ENCODE results near the gene CFAP46.
A peak's percentile ranks its signal among the peaks of the same experiment; 100 is the strongest.
"Not testable (repeated sequence)": the region's sequence is repeated elsewhere in the genome, so short reads cannot be mapped to it uniquely, and the experiment has no call there.

The CFAP46 gene

DNA sequence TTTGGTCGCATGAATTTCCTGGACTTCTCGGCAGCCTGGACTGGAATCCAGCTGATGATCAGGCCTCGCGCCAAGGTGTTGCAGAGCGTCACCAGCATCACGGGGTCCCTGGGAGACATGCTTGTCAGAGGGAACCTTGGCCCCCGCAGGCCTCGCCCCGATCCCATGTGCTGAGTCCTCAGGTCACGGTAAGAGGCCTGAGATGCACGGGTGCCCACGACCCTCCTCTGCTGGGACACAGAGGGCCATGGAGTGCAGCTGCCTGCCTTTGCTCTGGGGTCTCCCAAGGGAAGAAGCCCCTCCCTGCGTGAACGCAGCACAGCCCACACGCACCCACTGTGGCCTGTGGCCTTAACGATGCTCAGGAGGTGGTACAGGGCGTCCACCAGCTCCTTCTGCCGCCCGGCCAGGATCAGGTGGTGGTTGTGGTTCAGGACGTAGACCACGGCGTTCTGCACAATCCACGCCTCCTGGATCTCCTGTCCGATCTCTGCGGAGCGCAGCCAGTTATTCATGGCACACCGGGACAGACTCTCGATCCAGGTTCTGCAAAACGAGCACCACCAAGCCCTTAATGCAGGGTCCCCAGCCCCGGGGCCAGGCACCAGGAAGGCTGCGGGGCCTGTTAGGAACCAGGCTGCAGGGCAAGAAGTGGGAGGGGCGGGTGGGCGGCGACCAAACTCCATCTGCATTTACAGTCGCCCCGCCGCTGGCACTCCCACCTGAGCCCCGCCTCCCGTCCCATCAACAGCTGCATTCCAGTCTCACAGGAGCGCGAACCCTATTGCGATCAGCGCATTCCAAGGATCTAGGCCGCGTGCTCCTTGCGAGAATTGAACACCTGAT is 29.4 kb downstream of the CFAP46 start:
- no peak for DNase-seq

- no peak for DNase-seq
These were observed 30.1 kb downstream of the CFAP46 start for GRCh38 chr10:132912225-132912712.

GRCh38 chr10:132911786-132912097 is 30.6 kb downstream of the CFAP46 start:
- DNase-seq, result no peak

DNA sequence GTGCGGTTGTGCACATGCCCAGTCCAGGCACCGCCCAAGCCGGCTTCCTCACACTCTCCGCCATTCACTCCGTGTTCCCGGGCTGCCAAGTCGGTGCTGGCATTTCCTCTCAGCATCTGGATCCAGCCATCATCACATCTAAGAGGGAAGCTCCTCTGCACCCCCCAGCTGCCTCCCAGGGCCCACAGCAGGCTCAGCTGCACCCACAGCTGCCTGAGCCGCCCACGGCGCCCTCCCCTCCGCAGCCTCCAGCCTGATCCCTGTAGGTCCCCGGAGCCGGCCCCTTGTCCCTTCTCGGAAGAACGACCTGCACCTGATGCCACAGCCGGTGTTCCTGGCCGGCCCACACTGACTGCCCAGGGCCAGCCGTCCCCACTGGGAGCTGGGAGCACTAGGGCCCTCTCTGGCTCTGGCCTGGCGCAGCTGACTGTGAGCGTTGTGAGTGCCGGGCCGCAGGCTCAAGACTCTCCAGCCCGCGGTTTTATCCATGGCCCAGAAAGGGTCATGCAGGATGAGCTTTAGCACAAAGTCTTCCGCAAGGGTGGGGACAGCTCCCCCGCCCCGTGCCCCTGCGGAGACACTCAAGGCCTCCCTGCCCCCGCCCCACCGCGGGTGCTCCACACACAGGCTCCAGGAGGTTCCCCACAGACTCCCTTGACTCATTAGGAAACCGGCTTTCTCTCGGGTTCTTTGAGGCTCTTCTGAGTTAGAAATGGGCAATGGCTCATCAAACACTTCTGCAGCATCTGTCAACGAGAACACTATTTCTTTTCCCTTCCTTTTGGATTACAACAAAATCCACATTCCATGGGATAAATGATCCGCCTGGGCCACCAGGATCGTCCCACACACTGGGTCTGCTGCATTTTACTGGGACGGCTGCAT is 31.2 kb downstream of the CFAP46 start:
- peak; percentile 4 for DNase-seq

DNA sequence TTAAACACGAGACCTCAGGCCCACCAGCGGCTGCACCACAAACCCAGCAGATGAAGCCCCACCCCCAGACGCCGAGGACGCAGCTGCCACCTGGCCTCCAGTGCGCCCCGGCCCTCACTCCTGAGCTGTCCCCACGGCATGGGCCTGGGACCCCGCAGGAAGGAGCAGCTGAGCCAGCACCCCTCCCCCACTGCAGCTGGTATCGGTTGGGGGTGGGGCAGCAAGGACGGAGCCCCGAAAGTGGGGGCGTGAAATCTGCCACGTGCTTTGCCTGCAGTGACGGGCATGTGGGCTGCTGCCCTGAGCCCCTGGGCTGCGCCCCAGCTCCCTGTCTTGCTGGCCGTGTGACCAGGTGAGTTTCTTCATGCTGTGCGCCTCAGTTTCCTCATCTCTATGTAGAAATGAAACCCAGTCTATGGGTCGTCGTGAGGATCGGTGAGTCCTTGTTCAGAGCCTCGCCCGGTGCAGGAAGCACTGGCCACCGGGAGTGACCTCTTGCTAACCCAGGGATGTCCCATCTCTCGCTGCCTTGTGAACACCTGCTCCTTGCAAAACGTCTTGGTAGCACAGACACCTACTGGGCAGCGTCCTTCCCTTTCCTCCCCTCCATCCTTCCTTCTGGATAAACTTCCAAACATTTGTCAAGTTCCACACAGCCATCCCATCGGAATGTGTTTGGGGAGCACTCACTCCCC is 32.0 kb downstream of the CFAP46 start:
- DNase-seq, result no peak

GRCh38 chr10:132909491-132910071 is 32.8 kb downstream of the CFAP46 start:
- no peak for DNase-seq

DNA sequence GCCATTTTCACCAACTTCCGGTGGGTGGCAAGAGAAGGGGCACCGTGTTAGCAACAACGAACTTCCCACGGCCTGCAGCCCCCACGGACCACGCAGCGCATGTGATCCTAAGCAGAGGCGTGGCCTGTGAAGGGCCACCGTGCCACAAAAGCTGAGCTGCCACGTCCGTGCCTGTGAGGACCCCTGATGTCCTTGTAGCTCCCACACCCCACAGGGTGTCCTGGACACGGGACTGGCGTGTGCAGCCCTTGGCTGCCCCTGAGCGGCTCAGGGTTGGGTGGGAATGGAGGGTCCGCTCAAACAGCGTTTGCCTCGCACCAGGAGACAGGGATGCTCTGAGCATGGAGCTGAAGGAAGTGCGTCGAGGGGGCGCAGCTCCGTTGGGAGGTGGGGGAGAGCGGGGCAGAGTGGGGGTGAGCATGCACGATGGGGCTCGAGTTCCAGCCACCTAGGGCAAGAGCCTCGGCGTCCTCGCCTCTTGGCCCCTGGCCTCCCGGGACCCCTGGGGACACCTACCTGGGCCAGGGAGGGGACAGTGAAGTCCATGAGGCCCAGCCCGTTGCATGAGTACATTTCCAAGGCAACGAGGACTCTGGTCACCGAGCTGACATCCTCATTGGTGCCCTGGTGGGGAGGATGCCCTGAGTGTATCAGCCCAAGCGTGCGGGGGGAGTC is 33.6 kb downstream of the CFAP46 start:
- no peak for DNase-seq

- no peak for DNase-seq
These were observed 34.3 kb downstream of the CFAP46 start for GRCh38 chr10:132907821-132908620.

GRCh38 chr10:132906836-132907235 is 35.5 kb downstream of the CFAP46 start:
- no peak for DNase-seq

DNA sequence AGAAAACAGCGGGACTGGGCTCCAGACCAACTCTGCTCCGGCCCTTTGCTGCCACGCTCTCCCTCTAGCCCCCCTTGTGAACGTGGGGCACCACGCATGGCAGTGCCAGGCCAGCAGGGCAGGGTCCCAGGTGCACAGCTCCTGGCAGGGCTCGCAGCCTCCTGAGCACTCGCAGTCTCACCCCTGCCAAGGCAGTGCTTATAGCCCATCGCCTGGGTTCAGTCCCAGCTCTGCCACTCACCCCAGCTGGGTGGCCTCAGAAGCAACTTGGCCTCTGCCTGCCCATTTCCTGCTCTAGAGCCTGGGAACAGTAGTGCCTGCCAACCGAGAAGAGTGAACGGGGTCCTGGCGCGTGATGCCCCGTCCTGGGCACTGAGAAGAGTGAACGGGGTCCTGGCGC is 36.3 kb downstream of the CFAP46 start:
- DNase-seq, result no peak

DNA sequence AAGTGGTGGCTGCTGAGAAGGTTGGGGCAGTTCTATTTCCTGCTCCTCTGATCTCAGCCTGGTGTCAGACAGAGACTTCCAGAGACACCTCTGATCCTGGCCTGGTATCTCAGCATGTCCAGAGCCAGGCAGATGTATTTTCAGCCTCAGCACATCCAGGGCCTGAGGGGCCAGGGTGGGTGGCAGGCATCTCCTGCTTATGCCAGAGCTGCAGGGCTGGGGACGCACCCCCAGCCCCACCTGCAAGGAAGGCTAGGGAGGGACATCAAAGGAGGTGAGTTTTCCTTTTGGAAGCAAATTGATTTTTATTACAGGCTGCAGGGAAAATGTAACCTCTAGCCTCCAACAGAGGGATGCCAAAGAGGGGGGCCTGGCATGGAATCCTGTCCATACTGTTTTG is 36.7 kb downstream of the CFAP46 start:
- no peak for DNase-seq

- no peak for DNase-seq
These were observed 37.3 kb downstream of the CFAP46 start for GRCh38 chr10:132904814-132905649.

- peak; percentile 10 for DNase-seq
These were observed 38.1 kb downstream of the CFAP46 start for GRCh38 chr10:132904181-132904813.

- not testable (repeated sequence) for DNase-seq
These were observed 39.5 kb downstream of the CFAP46 start for GRCh38 chr10:132902656-132903575.

DNA sequence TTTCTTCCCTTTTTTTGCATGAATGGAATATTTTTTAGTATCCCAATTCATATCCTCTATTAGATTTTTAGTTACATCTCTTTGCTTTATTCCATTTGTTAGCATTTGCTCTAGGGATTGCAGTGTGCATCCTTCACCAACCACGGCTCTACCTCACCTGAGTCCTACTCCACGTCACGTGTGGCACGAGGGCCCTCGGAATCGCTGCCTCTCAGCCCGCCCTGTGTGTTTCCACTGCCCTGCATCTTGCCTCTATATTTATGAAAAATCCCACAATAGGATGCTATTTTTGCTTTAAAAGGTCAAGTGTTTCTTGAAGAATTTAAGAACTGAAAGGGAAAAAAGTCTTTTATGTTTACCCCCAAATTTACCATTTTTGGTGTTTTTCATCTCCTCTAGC is 41.0 kb downstream of the CFAP46 start:
- no peak for DNase-seq

DNA sequence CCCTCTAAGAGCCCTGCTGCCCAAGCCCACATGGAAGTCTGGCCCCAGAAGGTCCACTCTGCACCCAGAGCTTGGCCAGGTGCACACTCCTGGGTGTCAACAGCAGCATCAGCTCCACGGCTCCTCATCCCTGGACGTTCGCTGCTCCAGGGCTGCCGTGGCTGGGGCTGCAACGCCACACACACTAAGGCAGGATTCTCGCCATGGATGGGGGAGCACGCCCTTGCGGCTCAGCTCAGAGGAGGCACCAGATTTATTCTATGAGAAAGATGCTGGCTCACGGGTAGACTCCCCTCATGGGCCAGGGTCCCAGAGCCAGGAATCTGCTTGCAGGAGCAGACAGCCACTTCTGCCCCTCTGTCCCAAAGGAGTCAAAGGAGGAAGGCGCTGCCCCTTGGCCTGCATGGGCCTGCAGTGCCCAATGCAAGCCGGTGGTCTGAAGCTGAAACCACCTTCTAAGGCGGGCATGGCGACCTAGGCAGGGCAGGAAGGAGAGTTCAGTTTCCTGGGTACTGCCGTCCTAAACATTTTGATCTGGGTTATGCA is 42.1 kb downstream of the CFAP46 start:
- DNase-seq, result no peak

- DNase-seq, result no peak
These were observed 42.7 kb downstream of the CFAP46 start for GRCh38 chr10:132899751-132900065.

- no peak for DNase-seq
These were observed 43.2 kb downstream of the CFAP46 start for GRCh38 chr10:132899054-132899750.
